BLaER1 treated with 17β-estradiol and CSF1 and Interleukin-3, amounts not matched to agents 10 nM and 100 nM (cell line): ENCODE results near the gene IL22.
"Not testable (repeated sequence)": the region's sequence is repeated elsewhere in the genome, so short reads cannot be mapped to it uniquely, and the experiment has no call there.

Source experiments
- H3K27ac ChIP-seq, 11 experiments: shearing (Covaris generic); formaldehyde crosslinking; 2 replicates each; pipeline ENCODE4 v1.8.1; 2022
- H3K27me3 ChIP-seq, 11 experiments: shearing (Covaris generic); formaldehyde crosslinking; 2 replicates each; pipeline ENCODE4 v1.8.1; 2022
- H3K36me3 ChIP-seq, 11 experiments: shearing (Covaris generic); formaldehyde crosslinking; 2 replicates each; pipeline ENCODE4 v1.8.1; 2022
- H3K4me1 ChIP-seq, 10 experiments: shearing (Covaris generic); formaldehyde crosslinking; 2 replicates each; pipeline ENCODE4 v1.8.1; 2022
- H3K4me2 ChIP-seq, 11 experiments: shearing (Covaris generic); formaldehyde crosslinking; 2 replicates each; pipeline ENCODE4 v1.8.1; 2022
- H3K4me3 ChIP-seq, 10 experiments: shearing (Covaris generic); formaldehyde crosslinking; 2 replicates each; pipeline ENCODE4 v1.8.1; 2022
- H3K9ac ChIP-seq, 11 experiments: shearing (Covaris generic); formaldehyde crosslinking; 2 replicates each; pipeline ENCODE4 v1.8.1; 2022
- H3K9me3 ChIP-seq, 11 experiments: shearing (Covaris generic); formaldehyde crosslinking; replicated peaks in 1 of 11; 2 replicates each; pipeline ENCODE4 v1.8.1; 2022
- H4K20me1 ChIP-seq, 11 experiments: shearing (Covaris generic); formaldehyde crosslinking; 2 replicates each; pipeline ENCODE4 v1.8.1; 2022
- Cebpa-rat ChIP-seq, 11 experiments: shearing (Covaris generic); IDR thresholded peaks; 2 replicates each; pipeline ENCODE4 v1.8.1; 2022

The IL22 gene

DNA sequence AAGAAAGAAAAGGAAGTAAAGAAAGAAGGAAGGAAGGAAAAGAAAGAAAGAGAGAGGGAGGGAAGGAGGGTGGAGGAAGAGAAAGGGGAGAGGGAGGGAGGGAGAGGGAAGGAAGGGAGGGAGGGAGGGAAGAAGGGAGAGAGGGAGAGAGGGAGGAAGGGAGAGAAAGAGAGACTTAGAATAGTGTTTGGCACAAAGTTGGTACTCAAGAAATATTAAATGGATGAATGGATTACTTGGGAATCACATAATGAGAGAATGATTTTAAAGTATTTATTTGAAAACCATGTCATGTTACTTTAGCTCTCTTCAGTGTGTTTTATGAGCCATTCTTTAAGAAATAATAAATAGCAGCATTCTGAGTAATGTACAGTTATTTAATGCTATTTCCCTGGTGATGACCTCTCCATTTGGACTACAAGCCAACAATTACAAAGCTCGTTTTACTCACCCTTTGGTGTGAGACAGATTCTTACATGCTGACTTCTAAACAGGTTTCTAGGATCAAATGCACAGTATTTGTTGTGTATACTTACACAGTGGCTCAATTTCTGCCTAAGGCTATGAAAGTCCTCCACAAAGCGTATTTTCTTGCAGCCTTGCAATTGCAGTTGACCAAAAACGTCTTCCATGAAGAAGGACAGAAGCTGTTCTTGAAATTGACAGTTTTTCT, 28.7 kb downstream of the IL22 start:
- no peak for TF ChIP-seq Cebpa-rat (IDR thresholded peaks at IDR 0.05)
- H3K4me2 ChIP-seq, result no peak overlapping the region

DNA sequence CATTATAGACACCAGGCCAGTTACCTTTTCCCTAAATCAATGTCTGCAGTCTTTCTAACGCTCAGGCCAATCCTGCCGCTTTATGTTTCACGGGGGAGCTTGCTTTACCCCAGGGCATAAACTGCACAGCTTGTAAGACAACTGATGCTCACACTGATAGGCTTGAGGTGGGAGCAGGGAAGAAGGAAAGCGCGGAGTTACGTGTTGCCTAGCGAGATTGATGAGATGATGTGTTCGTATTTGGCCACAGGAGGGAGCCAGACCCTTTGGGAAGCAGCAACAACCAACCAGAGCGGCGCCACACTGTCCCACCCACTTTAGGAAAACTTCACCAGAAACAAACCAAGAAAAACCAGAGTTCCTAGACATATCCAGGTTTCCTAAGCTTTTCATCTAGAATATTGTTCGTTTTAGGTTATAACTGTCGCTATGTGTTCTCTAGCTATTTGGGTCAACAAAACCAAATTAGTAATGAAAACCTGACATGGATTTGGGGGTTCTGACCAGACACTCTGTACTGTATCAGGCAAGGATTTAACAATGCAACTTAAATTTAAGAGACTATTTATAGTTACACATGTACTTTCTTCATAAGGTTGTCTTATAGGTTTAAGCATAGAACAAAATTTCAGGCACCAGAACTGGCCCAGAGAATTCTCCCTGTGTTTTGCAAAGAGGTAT, 30.2 kb downstream of the IL22 start:
- Histone ChIP-seq H4K20me1 (no peaks in the 10 kb centered on the region), H3K4me3 (no peak overlapping the region), H3K9ac (no peak overlapping the region), H3K4me1 (peaks cover 0 to 5% (median 0%) of the 10 kb centered on the region in 10 experiments; a peak in 1 of 20 replicates), H3K4me2 (peak overlapping the region in 4 of 11 experiments; percentile 5 to 52 (median 32); a peak in 5 of 22 replicates), H3K27ac (no peak overlapping the region), H3K27me3 (no peaks in the 10 kb centered on the region), H3K36me3 (no peaks in the 10 kb centered on the region), H3K9me3 (no peaks in the 10 kb centered on the region)
- no peak for TF ChIP-seq Cebpa-rat (IDR thresholded peaks at IDR 0.05)

More for the DNA sequence above, 28.7 kb downstream of the IL22 start:
- H3K36me3 ChIP-seq, result no peaks in the 10 kb centered on the region
- H3K4me3 ChIP-seq, result no peak overlapping the region
- H3K27me3 ChIP-seq, result no peaks in the 10 kb centered on the region
- no peak overlapping the region for H3K9ac ChIP-seq
- no peaks in the 10 kb centered on the region for H3K9me3 ChIP-seq
- no peaks in the 10 kb centered on the region for H4K20me1 ChIP-seq
- H3K4me1 ChIP-seq, result peaks cover 0 to 5% (median 0%) of the 10 kb centered on the region in 10 experiments; a peak in 1 of 20 replicates
- no peak overlapping the region for H3K27ac ChIP-seq

DNA sequence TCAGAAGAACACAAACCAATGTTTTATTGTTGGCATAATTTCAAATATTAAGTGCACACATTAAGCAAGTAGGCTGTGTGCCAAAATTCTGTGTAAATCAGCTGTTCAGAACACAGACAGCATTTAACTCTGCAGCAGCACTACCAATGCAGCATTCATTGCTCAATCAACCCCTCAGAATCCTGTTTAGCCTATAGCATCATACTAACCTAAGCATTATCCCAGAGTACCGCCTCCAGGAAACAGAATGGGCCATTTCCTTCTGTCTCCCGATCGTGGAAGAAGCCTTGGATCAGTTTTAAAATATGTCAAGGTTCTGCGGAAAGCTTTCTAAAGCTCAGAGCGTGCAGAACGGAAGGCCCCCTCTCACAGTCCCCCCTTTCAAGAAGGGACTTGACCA, 31.1 kb downstream of the IL22 start:
- Histone ChIP-seq H3K9me3 (no peaks in the 10 kb centered on the region), H3K9ac (no peak overlapping the region), H3K4me3 (no peak overlapping the region), H3K4me1 (peaks cover 0 to 5% (median 0%) of the 10 kb centered on the region in 10 experiments; a peak in 1 of 20 replicates), H3K27me3 (no peaks in the 10 kb centered on the region), H4K20me1 (no peaks in the 10 kb centered on the region), H3K27ac (no peak overlapping the region), H3K36me3 (no peaks in the 10 kb centered on the region), H3K4me2 (no peak overlapping the region)
- TF ChIP-seq Cebpa-rat (IDR thresholded peaks at IDR 0.05), result 0 out of 22 replicates have a peak, but pooled peaks of 1 of the 11 experiments have one; percentile 13

DNA sequence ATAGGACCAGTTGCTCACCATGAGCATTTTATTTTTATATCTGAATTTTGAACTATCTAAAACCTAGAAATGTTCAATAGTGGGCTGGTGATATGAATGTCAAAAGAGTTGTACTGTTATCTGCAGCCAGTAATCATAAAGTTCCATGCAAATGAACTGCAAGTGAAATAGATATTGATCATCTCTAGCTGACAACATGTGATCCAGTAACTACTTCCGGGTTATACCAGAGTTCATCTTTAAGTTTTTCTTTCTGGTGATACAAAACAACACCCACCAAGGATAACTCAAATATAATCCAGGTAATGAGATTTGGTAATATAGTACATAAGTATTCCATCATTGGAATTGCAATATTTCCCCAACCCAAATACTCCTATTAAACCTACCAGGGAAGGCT, 31.9 kb downstream of the IL22 start:
- Histone ChIP-seq H3K36me3 (no peaks in the 10 kb centered on the region), H3K27me3 (no peaks in the 10 kb centered on the region), H4K20me1 (no peaks in the 10 kb centered on the region), H3K4me3 (no peak overlapping the region), H3K4me1 (peaks cover 0 to 5% (median 0%) of the 10 kb centered on the region in 10 experiments; a peak in 1 of 20 replicates), H3K27ac (no peak overlapping the region), H3K4me2 (no peak overlapping the region), H3K9ac (no peak overlapping the region), H3K9me3 (no peaks in the 10 kb centered on the region)
- TF ChIP-seq Cebpa-rat (IDR thresholded peaks at IDR 0.05), result no peak

DNA sequence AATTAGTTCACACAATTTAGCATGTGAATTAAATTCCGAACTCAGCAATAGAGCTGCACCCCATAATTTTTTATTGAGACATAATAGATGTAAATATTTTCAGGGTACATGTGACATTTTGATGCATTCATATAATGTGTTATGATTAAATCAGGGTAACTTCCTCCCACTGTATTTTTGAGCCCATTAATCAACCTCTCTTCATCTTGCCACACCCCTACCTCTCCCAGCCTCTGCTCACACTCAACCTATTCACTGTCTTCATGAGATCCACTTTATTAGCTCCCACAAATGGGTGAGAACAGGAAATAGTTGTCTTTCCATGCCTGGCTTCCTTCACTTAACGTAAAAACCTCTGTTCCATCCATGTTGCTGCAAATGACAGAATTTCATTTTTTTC, 42.5 kb downstream of the IL22 start:
- Histone ChIP-seq H3K27me3 (no peaks in the 10 kb centered on the region), H4K20me1 (no peaks in the 10 kb centered on the region), H3K9ac (no peak overlapping the region), H3K4me2 (no peak overlapping the region), H3K9me3 (no peaks in the 10 kb centered on the region), H3K4me3 (no peak overlapping the region), H3K36me3 (no peaks in the 10 kb centered on the region), H3K27ac (no peak overlapping the region), H3K4me1 (no peaks in the 10 kb centered on the region)
- TF ChIP-seq Cebpa-rat (IDR thresholded peaks at IDR 0.05), result no peak

DNA sequence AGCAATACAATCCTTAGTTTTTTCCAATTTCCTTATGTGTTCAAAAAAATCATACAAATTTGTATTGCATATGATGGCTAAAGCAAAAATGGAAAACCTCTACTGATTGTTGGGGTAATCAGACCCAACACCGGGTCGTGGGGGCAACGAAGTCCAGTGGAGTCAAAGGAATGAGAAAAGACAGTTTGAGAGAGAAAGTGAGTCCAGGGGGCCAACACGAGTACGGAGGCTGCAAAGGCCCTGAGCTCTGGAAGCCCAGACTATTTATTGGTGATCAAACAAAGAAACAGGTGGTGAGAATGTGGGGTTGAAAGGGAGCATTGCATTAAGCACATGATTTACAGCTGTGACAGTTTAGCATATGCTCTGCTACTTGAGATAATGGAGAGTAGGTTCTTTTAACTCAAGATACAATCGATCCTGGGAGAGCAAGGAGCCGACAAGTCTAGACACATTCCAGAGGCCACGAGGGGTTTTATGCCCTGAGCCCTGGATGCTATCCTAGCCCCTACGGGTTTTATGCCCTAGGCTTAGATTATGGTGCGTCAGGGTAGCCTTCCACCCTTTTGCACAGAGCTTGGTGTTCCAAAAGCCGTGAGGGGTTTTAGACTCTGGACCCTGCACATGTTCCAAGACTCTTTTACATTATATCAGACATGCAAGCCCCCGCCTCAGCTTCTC, 44.2 kb downstream of the IL22 start:
- not testable (repeated sequence) for H3K9ac ChIP-seq, H3K4me2 ChIP-seq, H3K9me3 ChIP-seq, H3K36me3 ChIP-seq, H3K4me3 ChIP-seq, H3K27ac ChIP-seq, H4K20me1 ChIP-seq, H3K4me1 ChIP-seq, H3K27me3 ChIP-seq

DNA sequence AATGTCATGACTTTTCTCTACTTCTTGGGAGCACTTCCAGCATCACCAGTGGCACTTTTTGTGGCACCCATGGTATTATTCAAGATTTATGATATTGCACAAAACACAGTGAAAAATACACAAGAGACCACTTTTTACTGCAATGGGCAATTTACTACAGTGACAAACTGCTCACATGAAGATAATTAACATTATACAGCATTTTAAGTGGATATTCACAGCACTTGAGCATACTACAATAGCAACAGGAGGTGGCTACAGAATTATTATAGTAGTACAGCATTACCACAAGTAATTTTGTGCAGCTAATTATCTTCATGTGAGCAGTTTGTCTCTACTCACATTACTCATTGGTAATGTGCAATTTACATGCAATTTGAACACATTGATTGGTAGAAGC, 46.1 kb downstream of the IL22 start:
- Histone ChIP-seq H3K4me3 (no peak overlapping the region), H3K9me3 (no peaks in the 10 kb centered on the region), H3K36me3 (no peaks in the 10 kb centered on the region), H3K4me1 (no peaks in the 10 kb centered on the region), H4K20me1 (no peaks in the 10 kb centered on the region), H3K9ac (no peak overlapping the region), H3K27ac (no peak overlapping the region), H3K27me3 (no peaks in the 10 kb centered on the region), H3K4me2 (no peak overlapping the region)
- TF ChIP-seq Cebpa-rat (IDR thresholded peaks at IDR 0.05), result no peak

DNA sequence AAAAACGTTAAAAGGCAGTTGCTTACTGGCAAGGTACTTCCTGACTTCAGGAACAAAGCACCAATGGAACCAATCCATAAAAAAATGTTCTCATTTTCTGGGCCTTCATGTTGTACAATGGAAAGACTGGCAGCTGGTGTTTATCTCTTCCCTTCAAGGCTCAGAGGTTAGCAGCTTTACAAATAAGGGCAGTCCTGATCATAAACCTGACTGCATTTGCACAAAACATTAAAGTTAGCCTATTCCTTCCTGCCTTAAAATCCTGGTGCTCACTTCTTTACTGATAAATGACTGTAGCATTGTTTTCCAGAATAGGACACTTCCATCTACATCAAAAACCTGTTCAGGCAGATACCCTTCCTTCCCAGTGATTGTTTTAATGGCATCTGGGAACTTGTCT, 47.0 kb downstream of the IL22 start:
- no peak overlapping the region for H3K4me2 ChIP-seq
- no peak overlapping the region for H3K27ac ChIP-seq
- no peaks in the 10 kb centered on the region for H3K27me3 ChIP-seq
- H3K4me1 ChIP-seq, result no peaks in the 10 kb centered on the region
- H3K4me3 ChIP-seq, result no peak overlapping the region
- no peak for TF ChIP-seq Cebpa-rat (IDR thresholded peaks at IDR 0.05)
- no peaks in the 10 kb centered on the region for H3K9me3 ChIP-seq
- H3K36me3 ChIP-seq, result no peaks in the 10 kb centered on the region
- no peaks in the 10 kb centered on the region for H4K20me1 ChIP-seq
- H3K9ac ChIP-seq, result no peak overlapping the region

DNA sequence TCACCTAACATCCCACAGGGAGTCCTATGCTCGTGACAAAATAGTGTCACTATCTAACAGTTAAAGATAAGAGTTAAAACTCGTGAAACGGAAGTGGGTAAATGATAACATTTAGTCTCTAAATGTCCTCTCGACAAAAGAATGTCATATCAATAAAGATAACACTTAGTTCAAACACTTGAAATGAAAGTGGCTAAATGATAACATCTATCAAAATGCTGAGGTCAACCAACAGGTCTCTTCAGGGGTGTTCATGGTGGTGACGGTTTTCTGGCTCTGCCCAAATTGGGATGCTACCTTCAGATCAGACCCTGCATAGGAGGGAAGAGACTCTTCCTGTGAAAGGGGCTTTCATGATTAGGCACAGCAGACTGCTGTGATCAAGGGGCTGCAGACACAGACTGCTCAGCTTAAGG, 49.9 kb downstream of the IL22 start:
- H3K27me3 ChIP-seq, result no peaks in the 10 kb centered on the region
- H3K9ac ChIP-seq, result no peak overlapping the region
- no peaks in the 10 kb centered on the region for H3K9me3 ChIP-seq
- H3K4me2 ChIP-seq, result no peak overlapping the region
- H3K36me3 ChIP-seq, result no peaks in the 10 kb centered on the region
- no peaks in the 10 kb centered on the region for H4K20me1 ChIP-seq
- no peak overlapping the region for H3K4me3 ChIP-seq
- no peak for TF ChIP-seq Cebpa-rat (IDR thresholded peaks at IDR 0.05)
- H3K27ac ChIP-seq, result no peak overlapping the region
- H3K4me1 ChIP-seq, result no peaks in the 10 kb centered on the region
